Limb (tissue), 2 donors: ENCODE measurements around the gene SLC35E2B.

Source experiments
- DNase-seq, 2 donors: peaks; one replicate each; pipeline ENCODE4 v3.0.0-alpha.2; 2016; ENCODE audit errors: extremely low spot score in 2 of 2

The SLC35E2B gene

DNA sequence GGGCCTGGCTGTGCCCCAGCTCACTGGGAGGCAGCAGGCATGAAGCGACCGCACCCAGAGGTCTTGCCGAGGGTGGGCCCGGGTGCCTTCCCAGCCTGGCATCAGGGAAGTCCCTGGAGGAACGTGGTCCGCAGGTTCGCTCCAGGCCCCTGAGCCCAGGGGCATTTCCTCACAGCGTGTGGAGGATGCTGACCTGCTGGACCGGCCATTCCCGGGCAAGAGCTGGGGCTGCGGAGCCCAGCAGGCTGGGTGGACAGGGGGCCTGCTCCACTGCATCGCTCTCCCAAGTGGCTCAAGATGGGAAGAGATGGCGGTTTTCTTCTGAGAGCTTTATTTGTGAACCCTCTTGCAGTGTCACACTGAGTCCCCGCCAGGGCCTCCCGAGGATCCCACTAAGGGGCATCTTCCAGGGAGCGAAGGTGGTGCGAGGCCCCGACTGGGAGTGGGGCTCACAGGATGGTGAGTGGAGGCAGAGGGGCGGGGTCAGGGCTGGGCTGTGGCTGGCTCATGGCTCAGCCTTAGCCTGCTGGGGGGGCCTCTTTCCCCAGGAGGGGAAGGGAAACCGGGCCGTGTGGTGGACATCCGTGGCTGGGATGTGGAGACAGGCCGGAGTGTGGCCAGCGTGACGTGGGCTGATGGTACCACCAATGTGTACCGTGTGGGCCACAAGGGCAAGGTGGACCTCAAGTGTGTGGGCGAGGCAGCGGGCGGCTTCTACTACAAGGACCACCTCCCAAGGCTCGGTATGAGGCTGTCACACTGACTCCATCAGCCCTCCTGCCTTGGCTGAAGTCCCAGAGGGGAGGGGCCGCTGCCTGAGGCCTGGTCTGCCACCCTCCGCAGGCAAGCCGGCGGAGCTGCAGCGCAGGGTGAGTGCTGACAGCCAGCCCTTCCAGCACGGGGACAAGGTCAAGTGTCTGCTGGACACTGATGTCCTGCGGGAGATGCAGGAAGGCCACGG lies 67.9 kb downstream of the SLC35E2B start:
- peak in 1 of 2 donors; percentile 48 for DNase-seq

DNA sequence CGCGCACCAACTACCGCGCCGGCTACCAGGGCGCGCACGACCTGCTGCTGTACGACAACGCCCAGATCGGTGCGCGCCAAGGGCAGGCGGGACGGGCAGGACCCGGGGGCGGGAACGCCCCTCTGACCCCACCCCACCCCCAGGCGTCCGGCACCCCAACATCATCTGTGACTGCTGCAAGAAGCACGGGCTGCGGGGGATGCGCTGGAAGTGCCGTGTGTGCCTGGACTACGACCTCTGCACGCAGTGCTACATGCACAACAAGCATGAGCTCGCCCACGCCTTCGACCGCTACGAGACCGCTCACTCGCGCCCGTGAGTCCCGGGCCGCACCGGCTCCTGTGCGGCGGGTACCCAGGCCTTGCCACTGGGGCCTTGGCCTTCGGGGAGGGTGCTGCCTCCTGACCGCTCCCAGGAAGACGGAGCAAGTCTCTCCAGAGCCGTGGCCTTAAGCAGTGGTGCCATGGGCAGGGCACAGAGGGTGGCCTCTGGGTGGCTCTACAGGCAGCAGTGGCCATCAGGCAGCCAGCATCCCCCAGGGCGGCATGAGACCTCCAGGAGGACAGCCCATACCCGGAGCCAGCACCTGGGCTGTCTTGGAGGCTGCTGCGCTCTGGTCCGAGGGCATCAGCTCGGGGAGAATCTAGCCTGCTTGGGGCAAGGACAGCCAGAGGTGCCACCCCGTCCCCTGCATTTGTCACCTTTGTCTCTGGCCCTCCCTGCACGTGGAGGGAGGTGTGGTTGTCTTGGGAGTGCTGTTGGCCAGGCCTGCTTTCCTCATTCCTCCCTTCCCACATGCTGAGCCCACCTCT lies 68.8 kb downstream of the SLC35E2B start:
- no peak for DNase-seq

DNA sequence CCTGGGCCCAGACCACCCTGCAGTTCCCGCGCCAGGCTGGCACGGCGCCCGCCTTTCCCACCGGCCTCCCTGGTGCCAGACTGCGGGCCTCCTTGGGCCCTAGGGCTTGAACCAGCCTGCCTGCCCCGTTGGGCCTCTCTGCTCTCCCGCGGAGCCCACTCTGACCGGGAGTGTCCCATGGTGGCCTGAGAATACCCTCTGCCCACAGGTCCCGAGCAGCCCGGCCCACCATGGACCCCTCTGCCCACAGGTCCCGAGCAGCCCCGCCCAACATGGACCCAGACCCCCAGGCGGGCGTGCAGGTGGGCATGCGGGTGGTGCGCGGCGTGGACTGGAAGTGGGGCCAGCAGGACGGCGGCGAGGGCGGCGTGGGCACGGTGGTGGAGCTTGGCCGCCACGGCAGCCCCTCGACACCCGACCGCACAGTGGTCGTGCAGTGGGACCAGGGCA lies 69.4 kb downstream of the SLC35E2B start:
- DNase-seq, result no peak

DNA sequence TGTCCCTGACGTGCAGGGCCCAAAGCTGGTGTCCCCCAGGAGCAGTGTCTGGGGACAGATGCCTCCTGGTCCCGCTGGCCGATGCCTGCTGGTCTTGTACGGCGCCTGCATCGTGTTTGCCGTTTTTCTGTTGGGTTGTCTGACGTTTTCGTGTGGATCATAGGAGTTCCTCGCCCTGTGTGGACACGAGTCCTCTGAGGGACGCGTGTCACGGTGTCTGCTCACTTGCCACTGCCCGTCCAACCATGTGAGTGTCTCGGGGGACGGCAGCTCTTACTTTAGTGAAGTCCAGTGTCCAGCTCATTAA lies 69.9 kb downstream of the SLC35E2B start:
- no peak for DNase-seq

DNA sequence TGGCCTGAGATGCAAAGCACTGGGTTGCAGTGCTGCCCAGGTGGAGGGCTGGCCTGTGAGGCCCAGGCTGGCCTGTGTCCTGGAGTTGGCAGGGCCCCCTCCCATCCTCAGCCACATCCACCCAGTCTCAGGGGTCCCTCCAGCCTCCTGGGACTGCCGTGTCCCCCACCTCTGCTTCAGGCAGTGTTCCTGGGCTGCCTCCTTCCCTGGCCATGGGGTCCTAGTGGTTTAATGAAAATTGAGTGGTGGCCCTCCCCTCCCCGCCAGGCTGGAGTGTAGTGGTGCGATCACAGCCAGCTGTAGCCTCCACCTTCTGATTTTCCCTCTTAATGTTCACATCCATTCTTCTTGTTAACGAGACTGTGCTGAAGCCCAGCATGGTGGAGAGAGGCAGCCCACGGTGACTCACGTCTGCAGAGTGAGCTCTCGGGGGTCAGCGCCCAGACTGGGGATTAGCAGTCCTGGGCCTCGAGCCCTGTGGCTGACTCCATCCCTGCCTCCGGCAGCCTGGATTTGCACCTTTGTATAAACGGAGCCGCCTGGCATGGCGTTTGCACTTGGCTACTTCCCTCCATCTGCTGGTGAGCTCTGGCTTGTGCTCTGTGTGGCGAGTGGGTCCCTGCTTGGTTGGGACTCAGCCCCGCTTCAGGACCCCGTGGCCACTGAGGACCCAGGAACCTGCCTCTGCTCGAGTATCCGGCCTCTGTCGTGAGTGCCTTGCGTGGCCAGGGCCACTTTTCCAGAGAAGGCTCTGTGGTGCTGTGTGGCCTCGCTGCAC lies 70.4 kb downstream of the SLC35E2B start:
- no peak for DNase-seq

DNA sequence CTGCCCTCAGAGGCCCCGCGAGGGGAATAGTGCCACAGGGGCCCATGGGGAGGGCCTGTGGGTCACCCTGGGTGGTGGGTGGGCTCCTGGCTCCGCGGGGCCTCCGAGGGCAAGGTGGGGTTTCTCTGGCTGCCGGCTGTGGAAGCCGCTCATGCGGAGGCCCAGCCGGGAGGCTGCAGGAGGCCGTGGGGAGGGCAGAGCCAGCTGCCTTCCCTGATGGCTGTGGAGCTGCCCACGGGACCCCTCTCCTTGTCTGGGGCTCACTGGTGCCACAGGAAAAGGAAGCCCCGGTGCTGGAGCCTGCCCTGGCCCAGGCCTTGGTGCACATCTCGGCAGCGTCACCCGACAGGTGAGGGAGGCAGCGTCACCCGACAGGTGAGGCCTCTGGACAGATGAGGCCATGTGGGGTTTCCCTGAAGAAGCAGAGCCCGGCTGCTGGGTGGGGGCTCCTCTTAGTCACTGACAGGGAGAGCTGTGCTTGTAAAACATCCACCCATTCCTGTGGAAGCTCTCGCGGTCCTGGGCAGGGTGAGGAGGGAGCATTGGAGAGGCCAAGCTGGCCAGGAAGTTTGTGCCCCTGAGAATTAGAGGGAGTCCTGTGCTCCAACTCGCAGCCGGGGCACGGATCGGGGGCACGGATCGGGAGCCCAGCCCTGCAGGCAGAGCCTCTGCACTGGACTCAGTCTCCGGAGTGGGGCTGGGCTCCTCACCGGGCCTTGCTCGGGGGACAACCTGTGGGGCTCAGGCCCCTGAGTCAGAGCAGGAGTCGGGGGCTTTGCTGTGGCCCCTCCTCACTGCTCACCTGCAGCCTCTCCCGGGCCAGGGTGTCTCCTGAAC lies 71.2 kb downstream of the SLC35E2B start:
- no peak for DNase-seq

DNA sequence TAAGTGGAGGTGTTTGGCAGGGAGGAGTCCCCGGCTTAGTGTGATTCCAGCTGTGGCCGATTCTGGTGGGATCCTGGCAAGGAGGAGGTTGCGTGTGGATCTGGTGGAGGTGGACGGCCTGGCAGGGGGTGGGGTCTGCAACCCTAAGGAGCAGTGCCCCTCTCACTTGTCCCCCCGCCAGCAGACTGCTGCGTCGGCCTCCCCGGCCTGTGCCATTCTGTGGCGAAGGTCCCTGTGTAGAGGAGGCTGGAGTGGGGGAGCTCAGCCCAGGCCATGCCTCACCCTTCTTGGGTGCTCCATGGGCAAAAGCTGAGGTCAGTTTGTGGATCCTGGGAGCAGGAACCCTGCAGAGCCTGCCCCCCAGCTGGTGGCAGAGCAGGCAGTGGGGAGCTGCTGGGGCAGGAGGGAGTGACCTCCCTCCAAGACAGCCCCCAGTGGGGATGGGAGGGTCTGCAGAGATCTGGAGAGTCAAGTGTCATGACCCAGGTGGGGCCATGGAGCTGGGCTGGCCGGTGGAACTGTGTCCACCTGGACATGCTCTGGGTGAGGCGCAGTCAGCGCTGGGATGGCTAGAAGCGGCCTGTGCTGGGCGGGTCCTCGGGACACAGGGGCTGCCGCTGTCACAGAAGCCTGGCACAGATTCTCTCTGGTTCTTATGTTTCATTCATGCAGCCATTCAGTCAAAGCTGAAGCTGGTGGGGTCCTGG lies 72.0 kb downstream of the SLC35E2B start:
- DNase-seq, result peak in 1 of 2 donors; percentile 22

DNA sequence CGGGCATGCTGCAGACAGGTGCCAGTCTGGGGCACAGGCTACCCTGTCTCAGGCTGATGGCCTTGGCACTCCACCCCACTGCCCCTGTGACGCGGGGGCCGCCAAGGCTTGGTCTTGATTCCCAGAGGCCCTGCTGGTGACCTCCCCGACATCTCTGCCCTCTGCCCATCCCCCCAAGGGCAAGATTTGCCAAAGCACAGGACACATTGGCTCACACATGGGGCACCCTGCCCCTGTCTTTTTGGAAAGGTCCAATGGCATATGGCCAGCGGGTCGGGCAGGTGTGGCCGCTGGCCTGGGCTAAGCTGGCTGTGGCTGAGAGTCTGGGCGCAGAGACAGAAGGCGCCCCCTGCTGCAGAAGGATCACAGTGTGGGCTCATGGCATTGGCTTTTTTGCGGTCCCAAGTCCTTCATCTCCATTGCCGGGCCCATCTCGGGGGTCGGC lies 72.7 kb downstream of the SLC35E2B start:
- peak in 1 of 2 donors; percentile 34 for DNase-seq

DNA sequence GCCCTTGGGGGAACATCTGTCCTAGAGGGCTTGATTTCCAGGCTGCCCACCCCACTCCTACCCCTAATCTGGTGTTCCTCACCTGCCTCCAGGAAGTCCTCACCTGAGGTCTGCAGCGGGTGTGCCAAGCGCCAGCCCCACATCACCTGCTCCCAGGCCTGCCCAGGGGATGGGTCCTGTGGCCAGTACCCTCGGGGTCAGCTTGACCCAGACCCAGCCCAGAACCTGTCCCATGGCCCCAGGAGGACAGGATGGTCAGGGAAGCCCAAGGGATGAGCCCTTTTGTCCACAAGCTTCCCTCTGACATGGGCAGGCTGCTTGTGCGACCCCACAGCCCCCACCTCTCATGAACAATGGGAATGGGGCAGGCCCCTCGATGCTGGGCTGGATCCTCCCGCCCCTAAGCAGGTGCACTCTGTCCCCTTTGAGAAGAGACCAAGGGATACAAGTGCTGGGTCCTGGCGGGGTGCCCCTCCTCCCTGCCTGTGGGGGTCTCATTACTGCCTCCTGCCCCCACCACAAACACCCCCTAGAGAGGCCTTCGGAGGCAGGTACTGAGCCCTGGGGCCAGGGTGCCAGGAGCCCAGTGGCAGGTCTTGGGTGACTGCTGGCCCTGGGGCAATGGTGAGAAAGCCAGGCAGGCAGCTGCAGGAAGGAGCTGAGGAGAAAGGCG lies 74.1 kb downstream of the SLC35E2B start:
- peak in 1 of 2 donors; percentile 27 for DNase-seq

DNA sequence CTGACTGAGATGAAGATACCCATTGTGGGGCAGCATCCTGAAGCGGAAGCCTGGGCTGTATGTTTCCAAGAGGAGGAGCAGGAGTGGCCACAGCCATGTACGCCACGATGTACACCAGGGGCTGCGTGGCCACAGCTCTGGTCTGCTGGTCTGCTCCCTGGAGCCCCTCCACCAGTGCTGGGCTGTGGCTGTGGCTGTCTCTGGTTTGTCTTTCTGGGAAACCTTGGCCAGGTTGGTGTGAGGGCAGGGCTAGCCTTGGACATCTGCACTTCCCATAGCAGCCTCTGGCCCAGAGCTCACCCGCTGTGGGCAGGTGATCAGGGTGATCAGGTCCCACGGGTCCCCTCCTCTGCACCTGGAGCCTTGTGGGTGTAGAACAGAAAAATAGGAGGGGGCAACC lies 74.7 kb downstream of the SLC35E2B start:
- no peak for DNase-seq

DNA sequence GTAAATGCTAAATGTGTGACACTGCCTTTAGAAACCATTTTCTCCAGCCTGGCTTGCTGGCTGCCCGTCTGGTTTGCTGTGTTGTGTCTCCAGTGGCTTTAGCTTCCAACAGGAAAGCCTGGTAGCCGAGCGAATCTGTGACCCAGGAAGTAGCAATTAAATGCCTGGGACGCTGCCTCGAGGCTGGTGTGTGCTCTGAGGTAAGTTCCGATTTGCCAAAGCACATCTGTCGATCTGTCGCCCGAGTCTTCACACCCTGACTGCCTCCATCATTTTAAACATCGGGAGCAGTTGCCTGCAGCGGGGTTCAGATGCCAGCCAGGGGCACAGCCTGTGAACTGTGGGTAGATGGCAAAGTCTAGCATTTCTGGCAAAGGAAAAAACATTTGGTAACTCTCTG lies 75.1 kb downstream of the SLC35E2B start:
- no peak for DNase-seq

DNA sequence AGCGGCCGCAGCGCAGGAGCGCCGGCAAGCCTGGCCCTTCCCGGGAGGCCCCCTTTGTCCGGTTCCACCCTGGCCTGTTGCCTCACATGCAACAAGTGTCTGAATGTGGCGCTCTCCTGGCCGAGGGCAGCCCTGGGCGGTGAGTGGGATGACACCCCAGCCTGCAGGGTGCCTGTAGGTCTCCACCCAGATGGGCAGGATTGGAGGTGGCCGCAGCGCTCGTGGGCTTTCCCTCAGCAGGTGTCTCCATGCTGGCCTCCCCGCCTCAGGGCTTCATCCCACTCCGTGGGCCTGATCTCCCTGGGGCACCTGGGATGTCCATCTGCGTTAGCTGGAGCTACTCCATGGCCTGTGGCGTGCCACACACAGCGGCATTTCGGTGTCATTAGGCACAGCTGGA lies 75.8 kb downstream of the SLC35E2B start:
- no peak for DNase-seq

DNA sequence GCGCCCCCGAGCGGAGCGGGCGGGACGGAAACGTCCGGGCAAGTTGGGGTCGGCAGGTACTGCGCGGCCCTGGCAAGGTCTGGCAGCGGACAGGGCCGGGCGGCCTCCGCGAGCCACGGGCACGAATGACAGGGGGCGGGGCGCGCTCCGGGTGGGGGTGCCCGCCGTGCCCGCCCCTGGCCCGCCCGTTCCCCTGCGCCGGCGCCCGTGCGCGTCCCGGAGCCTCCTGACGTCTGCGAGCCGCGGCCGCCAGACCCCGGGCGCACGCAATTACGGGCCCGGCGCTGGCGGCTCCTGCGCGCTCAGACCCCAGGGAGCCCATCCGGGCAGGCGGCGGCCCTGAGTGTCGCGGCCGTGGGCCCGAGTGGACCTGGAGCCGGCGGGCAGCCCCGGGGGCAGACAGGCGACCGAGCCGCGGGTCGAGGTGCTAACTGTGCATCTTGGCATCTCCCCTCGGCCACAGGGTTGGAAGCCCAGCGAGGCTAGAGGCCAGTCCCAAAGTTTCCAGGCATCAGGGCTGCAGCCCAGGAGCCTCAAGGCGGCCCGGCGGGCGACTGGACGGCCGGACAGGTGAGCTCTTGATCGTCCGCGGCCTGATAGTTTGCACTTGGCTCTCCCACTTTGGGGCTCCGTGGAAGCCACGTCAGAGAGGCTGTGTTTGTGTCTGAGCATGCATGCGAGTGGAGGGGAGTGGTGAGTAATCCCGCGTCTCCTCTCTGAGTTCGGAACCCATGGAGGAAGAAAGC lies 76.4 kb downstream of the SLC35E2B start:
- no peak for DNase-seq

DNA sequence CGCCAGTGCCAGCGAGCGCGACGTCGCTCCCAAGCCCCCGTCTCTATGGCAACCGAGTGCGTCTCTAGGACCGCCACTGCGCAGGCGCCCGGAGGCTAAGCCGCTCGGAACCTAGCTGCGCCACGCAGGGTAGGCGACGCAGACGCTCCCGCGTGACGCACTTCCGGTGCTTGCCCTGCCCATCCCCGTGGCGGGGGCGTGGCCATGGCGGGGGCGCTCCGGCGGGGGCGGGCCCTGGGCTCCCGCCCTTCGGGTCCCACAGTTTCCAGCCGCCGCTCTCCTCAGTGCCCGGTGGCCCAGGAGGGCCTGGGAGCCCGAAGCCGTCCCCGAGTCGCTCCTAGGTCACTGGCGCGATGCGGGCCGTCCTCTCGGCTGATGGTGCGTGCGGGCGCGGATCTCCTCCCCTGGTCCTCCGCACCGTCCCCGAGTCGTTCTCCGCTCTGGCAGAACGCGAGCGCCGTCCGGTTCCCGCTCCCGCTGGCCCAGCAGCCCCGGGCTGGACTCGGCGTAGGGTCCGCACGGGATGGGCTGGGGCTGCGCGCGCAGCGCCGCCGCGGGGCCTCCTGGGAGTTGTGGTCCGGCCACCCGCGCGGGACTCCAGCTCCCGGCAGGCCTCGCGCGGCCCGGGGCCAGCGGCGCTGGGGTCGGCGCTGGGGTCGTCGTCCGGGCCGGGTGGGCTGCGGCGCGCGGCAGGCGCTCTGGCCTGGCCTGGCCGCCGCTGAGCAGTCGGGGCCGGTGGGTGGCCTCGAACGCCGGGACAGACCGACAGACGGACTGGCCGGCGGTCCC lies 77.1 kb downstream of the SLC35E2B start, which contains the start of gene MIB2:
Gene MIB2, plus strand, starts transcription at position 245 of the 789 bp plus-strand sequence. CDS start 7,953 bp downstream, outside the sequence.
- DNase-seq, result peak; percentile 98

DNA sequence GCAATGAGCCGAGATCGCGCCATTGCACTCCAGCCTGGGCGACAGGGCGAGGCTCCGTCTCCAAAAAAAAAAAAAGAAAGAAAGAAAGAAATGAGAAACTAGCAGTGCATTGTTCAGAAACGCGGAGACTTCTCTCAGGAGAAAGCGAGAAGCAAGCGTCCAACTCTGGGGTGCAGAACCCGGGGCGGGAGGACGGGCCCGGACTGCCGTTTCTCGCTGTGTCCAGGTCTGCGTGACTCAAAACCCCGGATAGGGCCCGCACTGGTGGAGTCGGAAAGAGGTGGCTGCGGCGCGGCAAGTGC lies 77.7 kb downstream of the SLC35E2B start:
- DNase-seq, result no peak

DNA sequence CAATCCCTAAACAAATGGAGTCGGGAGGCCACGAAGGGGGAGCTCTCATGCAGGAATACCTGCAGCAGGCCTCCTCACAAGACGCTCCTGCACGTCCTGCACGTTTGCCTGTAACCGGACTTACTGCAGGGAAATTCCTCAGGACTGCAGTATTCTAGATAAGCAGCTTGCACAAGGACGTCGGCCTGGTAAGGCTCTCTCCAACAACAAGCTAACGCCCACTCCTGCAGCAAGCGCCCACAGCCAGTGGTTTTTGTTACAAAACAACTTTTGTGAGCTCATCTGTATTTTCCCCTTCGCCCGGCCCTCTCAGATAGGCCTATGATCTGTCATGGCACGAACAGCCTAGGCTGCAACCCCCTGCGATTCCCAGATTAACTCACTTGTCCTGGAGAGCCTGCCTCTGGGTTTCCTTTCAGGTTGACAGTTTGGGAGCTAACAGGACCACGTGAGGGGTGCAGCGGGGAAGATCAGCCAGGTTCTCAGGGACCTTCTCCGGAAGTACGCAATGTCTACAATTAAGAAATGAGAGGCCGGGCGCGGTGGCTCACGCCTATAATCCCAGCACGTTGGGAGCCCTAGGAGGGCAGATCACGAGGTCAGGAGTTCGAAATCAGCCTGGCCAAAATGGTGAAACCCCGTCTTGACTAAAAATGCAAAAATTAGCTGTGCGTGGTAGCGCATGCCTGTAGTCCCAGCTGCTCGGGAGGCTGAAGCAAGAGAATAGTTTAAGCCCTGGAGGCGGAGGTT lies 78.2 kb downstream of the SLC35E2B start:
- peak in 1 of 2 donors; percentile 28 for DNase-seq

DNA sequence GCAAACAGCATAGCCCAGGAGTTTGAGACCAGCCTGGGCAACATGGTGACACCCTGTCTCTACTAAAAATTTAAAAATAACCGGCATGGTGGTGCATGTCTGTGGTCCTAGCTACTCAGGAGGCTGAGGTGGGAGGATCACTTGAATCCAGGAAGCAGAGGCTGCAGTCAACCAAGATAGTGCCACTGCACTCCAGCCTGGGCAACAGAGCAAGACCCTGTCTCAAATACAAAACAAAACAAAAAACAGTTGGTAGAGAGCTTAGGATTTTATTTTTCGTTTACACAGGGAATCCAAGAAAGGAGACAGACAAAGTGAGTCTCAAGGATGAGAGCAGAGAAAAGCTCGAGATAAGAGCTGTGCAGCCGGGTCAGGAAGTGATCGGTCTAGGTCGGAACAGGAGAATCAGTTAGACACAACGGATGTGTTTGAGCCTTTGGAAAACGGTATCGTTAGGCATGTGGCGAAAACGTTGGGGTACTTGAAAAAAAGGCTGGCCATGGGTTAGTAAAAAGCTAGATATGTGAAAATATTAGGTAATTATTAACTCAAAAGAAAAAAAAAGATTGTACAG lies 79.0 kb downstream of the SLC35E2B start:
- DNase-seq, result no peak
